HCT116 (cell line): ENCODE measurements around the gene ZNF592. TPM values are rescaled to one million over a fixed set of nuclear protein-coding genes. Genes with fewer than 3 reads are reported as not detected.
"Not testable (repeated sequence)": the region's sequence is repeated elsewhere in the genome, so short reads cannot be mapped to it uniquely, and the experiment has no call there.

Source experiments
- ATAC-seq: fragments of 200-7000 bp; cut with Tn5 transposase; 2 replicates; pipeline ENCODE4 v1.9.1; 2020; ENCODE audit warnings: mild to moderate bottlenecking, moderate library complexity
- BruUV-seq: library from RNA; stranded (reverse); fragments of 400-500 nt; replicated peaks from 2 replicates; lab custom pipeline; 2021; lab: Mats Ljungman, UMichigan
- CTCF ChIA-PET: fragments of 300-600 bp; sonication (Branson Sonifier 250); formaldehyde crosslinking; loops from one replicate; lab custom pipeline; 2021; ENCODE audit warnings: antibody characterized with exemption; lab: Charles Lee
- POLR2A ChIA-PET: fragments of 300-600, 350-600 bp; sonication (Branson Sonifier 250); formaldehyde crosslinking; loops from one replicate; lab custom pipeline; 2021; ENCODE audit warnings: antibody characterized with exemption; lab: Charles Lee
- RAD21 ChIA-PET, 2 experiments: fragments of 300-600 bp; sonication (Branson Sonifier 250); formaldehyde crosslinking; loops; one replicate each; lab custom pipeline; 2023; ENCODE audit warnings: low total read pairs in 2 of 2; ENCODE audit not compliant: uncharacterized antibody in 2 of 2, unreplicated experiment in 2 of 2, low non-redundant PET in 1 of 2; lab: Charles Lee
- DNase-seq: peaks from one replicate; pipeline ENCODE4 v3.0.0-alpha.2; 2010; ENCODE audit warnings: low read depth, low spot score
- H2AFZ ChIP-seq: fragments of 200-600 bp; shearing (Covaris generic), sonication (generic); 2 replicates; pipeline ENCODE4 v1.6.1; 2017; ENCODE audit warnings: low read depth, mixed run types, mixed read lengths, antibody characterized with exemption, low read length; ENCODE audit not compliant: poor library complexity, severe bottlenecking
- H3K27ac ChIP-seq: 2 replicates; pipeline ENCODE4 v1.5.1; 2012; ENCODE audit warnings: low read depth, low read length
- H3K27me3 ChIP-seq: fragments of 200-600 bp; sonication (generic); 2 replicates; pipeline ENCODE4 v1.6.1; 2016; ENCODE audit warnings: mixed run types, low read length, mixed read lengths; ENCODE audit not compliant: insufficient read depth
- H3K36me3 ChIP-seq, 2 experiments: fragments of 200-500 bp in 1 of 2; fragments of 200-600 bp in 1 of 2; sonication (Bioruptor generic) in 1 of 2; sonication (generic) in 1 of 2; 2 replicates each; pipeline versions ENCODE4 v1.5.1 to v1.6.1; 2014 to 2016; ENCODE audit warnings: low read length in 2 of 2, inconsistent platforms in 1 of 2, mixed read lengths in 1 of 2, mixed run types in 1 of 2; ENCODE audit not compliant: insufficient read depth in 2 of 2, control insufficient read depth in 1 of 2
- H3K4me1 ChIP-seq, 2 experiments: fragments of 200-600 bp in 1 of 2; sonication (generic) in 1 of 2; 2 replicates each; pipeline versions ENCODE4 v1.5.1 to v1.6.1; 2012 to 2017; ENCODE audit warnings: low read length in 2 of 2, inconsistent platforms in 1 of 2, mild to moderate bottlenecking in 1 of 2, mixed read lengths in 1 of 2, mixed run types in 1 of 2, moderate library complexity in 1 of 2; ENCODE audit not compliant: insufficient read depth in 2 of 2, control insufficient read depth in 1 of 2
- H3K4me2 ChIP-seq: fragments of 200-600 bp; sonication (generic); 2 replicates; pipeline ENCODE4 v1.6.1; 2017; ENCODE audit warnings: mixed run types, low read length, mixed read lengths
- H3K4me3 ChIP-seq, 2 experiments: fragments of 200-600 bp in 1 of 2; sonication (generic) in 1 of 2; replicated peaks in 1 of 2; 2 replicates each; pipeline ENCODE4 v1.5.1; 2011 to 2016; ENCODE audit warnings: low read length in 2 of 2, control low read depth in 1 of 2, low read depth in 1 of 2, mild to moderate bottlenecking in 1 of 2, mixed read lengths in 1 of 2, mixed run types in 1 of 2
- H3K79me2 ChIP-seq: fragments of 200-600 bp; sonication (generic); 2 replicates; pipeline ENCODE4 v1.6.1; 2017; ENCODE audit warnings: mild to moderate bottlenecking, mixed run types, low read length, moderate library complexity, mixed read lengths; ENCODE audit not compliant: insufficient read depth
- H3K9ac ChIP-seq: fragments of 200-600 bp; sonication (generic); 2 replicates; pipeline ENCODE4 v1.6.1; 2016; ENCODE audit warnings: low read length, mixed read lengths
- H3K9me2 ChIP-seq: fragments of 200-600 bp; sonication (generic), shearing (Covaris generic); 2 replicates; pipeline ENCODE4 v1.6.1; 2017; ENCODE audit warnings: mixed run types, mild to moderate bottlenecking, moderate library complexity; ENCODE audit not compliant: insufficient read depth
- H3K9me3 ChIP-seq, 2 experiments: fragments of 200-500 bp in 1 of 2; fragments of 200-600 bp in 1 of 2; sonication (Bioruptor generic) in 1 of 2; sonication (generic) in 1 of 2; 2 replicates each; pipeline ENCODE4 v1.6.1; 2014 to 2017; ENCODE audit warnings: low read length in 2 of 2, mixed read lengths in 2 of 2, inconsistent platforms in 1 of 2, low read depth in 1 of 2, mild to moderate bottlenecking in 1 of 2, mixed run types in 1 of 2, moderate library complexity in 1 of 2; ENCODE audit not compliant: control insufficient read depth in 1 of 2, insufficient read depth in 1 of 2
- H4K20me1 ChIP-seq: fragments of 200-600 bp; sonication (generic), shearing (Covaris generic); 2 replicates; pipeline ENCODE4 v1.6.1; 2017; ENCODE audit warnings: mixed run types, mild to moderate bottlenecking, moderate library complexity; ENCODE audit not compliant: insufficient read depth
- CEBPB ChIP-seq: IDR thresholded peaks from 2 replicates; pipeline ENCODE4 v1.6.1; 2012; ENCODE audit warnings: low read depth
- ELF1 ChIP-seq: IDR thresholded peaks from 2 replicates; pipeline ENCODE4 v1.6.1; 2012; ENCODE audit warnings: low read depth, borderline replicate concordance
- EZH2phosphoT487 ChIP-seq: fragments of 200-600 bp; IDR thresholded peaks from 2 replicates; pipeline ENCODE4 v1.6.1; 2018; ENCODE audit warnings: antibody characterized with exemption, borderline replicate concordance
- JUND ChIP-seq: IDR thresholded peaks from 2 replicates; pipeline ENCODE4 v1.6.1; 2012
- POLR2A ChIP-seq: IDR thresholded peaks from 2 replicates; pipeline ENCODE4 v1.7.0; 2011; ENCODE audit warnings: borderline replicate concordance; ENCODE audit not compliant: insufficient read depth, insufficient read length; ENCODE audit errors: extremely low read depth
- POLR2AphosphoS5 ChIP-seq: IDR thresholded peaks from 2 replicates; pipeline ENCODE4 v1.6.1; 2011; ENCODE audit warnings: mild to moderate bottlenecking, low read depth, low read length, moderate library complexity
- SIN3A ChIP-seq: IDR thresholded peaks from 2 replicates; pipeline ENCODE4 v1.6.1; 2012; ENCODE audit warnings: low read depth
- SP1 ChIP-seq: IDR thresholded peaks from 2 replicates; pipeline ENCODE4 v1.6.1; 2012; ENCODE audit warnings: low read depth
- TCF7L2 ChIP-seq: IDR thresholded peaks from 2 replicates; pipeline ENCODE4 v1.7.0; 2011; ENCODE audit warnings: borderline replicate concordance, inconsistent platforms; ENCODE audit not compliant: insufficient read depth, insufficient read length; ENCODE audit errors: extremely low read depth
- ZNF274 ChIP-seq: fragments of 200-500 bp; sonication (Bioruptor generic); IDR thresholded peaks from 2 replicates; pipeline ENCODE4 v1.6.1; 2014; ENCODE audit warnings: mild to moderate bottlenecking, low read depth, low read length, inconsistent platforms
- intact Hi-C: fragments of 100-400 bp; cut with micrococcal nuclease; formaldehyde crosslinking; loops from 2 replicates; pipeline ENCODE4 v1.10.0; 2022
- total RNA-seq: library from RNA; stranded (reverse); gene quantifications from one replicate; pipeline ENCODE4 v1.2.1, GENCODE V29; 2021; ENCODE audit not compliant: unreplicated experiment

Gene ZNF592
- total RNA-seq, 1 experiment from 2014 or later = 26.4 TPM

DNA sequence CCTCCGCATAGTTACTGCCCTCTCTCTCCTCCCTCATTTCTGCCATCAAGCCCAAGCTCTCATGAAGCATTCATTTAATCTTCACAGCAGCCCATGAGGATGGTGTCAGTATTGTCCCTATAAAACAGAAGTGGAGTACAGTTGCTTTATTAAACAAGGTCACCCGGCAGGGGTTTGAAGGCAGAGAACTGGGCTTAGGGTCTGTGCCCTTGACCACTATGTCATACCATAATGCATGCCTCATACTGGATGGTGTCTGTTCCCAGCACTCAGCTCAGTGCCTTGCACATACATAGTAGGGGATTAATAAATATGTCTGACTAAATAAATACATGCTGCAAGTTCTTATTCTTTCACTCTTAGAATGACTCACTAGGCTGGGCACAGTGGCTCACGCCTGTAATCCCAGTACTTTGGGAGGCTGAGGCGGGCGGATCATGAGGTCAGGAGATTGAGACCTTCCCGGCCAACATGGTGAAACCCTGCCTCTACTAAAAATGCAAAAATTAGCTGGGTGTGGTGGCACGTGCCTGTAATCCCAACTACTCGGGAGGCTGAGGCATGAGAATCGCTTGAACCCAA is 12.8 kb upstream of the ZNF592 start:
- peak; percentile 57 for ATAC-seq
- H3K9ac ChIP-seq = peak overlapping the region; percentile 62
- H3K27me3 ChIP-seq, H4K20me1 ChIP-seq, H3K9me3 ChIP-seq, H3K79me2 ChIP-seq, DNase-seq, H3K36me3 ChIP-seq, H3K9me2 ChIP-seq: not testable (repeated sequence)
- ChIA-PET RAD21 (interaction anchor here in 1 of 2 experiments (1.3 kb wide), 1 partner anchor 19 kb away, joined by 5 read pairs; no protein-coding TSS in a partner anchor), POLR2A (interaction anchor here (0.5 to 3.9 kb wide), 7 partner anchors 8 to 177 kb away, joined by 3 to 38 read pairs (median 3); partner anchors contain the start of gene SEC11A)
- intact Hi-C loops = loop anchor here (1.0 kb wide), 1 partner anchor 19 kb away; the partner anchor contains the start of gene SEC11A
- peak overlapping the region; percentile 91 for H3K4me2 ChIP-seq
- peak overlapping the region; percentile 77 for H3K27ac ChIP-seq
- H2AFZ ChIP-seq = peak overlapping the region; percentile 88
- peak overlapping the region; percentile 32 to 55 for H3K4me3 ChIP-seq
- peaks cover 40 to 55% of the 10 kb centered on the region in 2 experiments for H3K4me1 ChIP-seq
- TF ChIP-seq POLR2A = peak; percentile 2
- TF ChIP-seq, all 23 proteins: peak for 1; not testable (repeated sequence) for 22
- TSS peak; percentile 86 for BruUV-seq
- CTCF ChIA-PET = interaction anchor here (1.0 to 1.2 kb wide), 2 partner anchors 12 to 148 kb away, joined by 3 to 4 read pairs; no protein-coding TSS in a partner anchor

DNA sequence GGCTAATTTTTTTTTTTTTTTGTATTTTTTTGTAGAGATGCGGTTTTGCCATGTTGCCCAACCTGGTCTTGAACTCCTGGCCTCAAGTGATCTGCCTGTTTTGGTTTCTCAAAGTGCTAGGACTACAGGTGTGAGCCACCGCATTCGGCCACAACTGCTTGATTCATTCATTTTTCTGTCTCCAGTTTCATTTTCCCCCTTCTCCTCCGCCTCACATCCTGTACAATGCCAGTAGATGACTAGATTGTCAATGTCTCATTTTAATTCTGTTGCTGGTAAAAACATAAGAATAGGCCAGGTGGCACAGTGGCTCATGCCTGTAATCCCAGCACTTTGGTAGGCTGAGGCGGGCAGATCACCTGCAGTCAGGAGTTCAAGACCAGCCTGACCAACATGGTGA is 12.0 kb upstream of the ZNF592 start:
- H3K9me2 ChIP-seq = no peaks in the 10 kb centered on the region
- H3K9me3 ChIP-seq = no peaks in the 10 kb centered on the region
- ChIA-PET CTCF (no interaction called here), POLR2A (interaction anchor here (1.7 to 3.9 kb wide), 2 partner anchors 9 to 20 kb away, joined by 3 to 38 read pairs; partner anchors contain the start of gene SEC11A), RAD21 (no interaction called here)
- peaks cover 40 to 55% of the 10 kb centered on the region in 2 experiments for H3K4me1 ChIP-seq
- BruUV-seq = no TSS peak
- H3K9ac ChIP-seq = no peak overlapping the region
- H3K4me3 ChIP-seq = no peak overlapping the region
- H3K36me3 ChIP-seq = no peaks in the 10 kb centered on the region
- H3K79me2 ChIP-seq = no peaks in the 10 kb centered on the region
- no peak overlapping the region for H3K27ac ChIP-seq
- peak overlapping the region; percentile 91 for H3K4me2 ChIP-seq
- no peaks in the 10 kb centered on the region for H4K20me1 ChIP-seq
- TF ChIP-seq ZNF274 = no peak
- TF ChIP-seq TCF7L2 = no peak
- TF ChIP-seq POLR2AphosphoS5 = no peak
- TF ChIP-seq CEBPB = no peak
- TF ChIP-seq SP1 = no peak
- TF ChIP-seq JUND = no peak
- TF ChIP-seq EZH2phosphoT487 = no peak
- TF ChIP-seq ELF1 = no peak
- no peak for TF ChIP-seq POLR2A
- TF ChIP-seq SIN3A = no peak
- DNase-seq (no peak), ATAC-seq (no peak)
- no peaks in the 10 kb centered on the region for H3K27me3 ChIP-seq
- intact Hi-C loops = no loop called here
- H2AFZ ChIP-seq = peak overlapping the region; percentile 88
